Measurements from ENCODE around the gene ZBTB44.
A peak's percentile ranks its signal among the peaks of the same experiment; 100 is the strongest.
"Not testable (repeated sequence)": the region's sequence is repeated elsewhere in the genome, so short reads cannot be mapped to it uniquely, and the experiment has no call there.

ZBTB44 gene

GRCh38 chr11:130194241-130195023, 120.3 kb downstream of the ZBTB44 start:
- no peak for DNase-seq

- DNase-seq = not testable (repeated sequence)
These were observed 121.2 kb downstream of the ZBTB44 start for GRCh38 chr11:130193551-130193950.

- DNase-seq = no peak
These were observed 121.9 kb downstream of the ZBTB44 start for GRCh38 chr11:130192845-130193267.

GRCh38 chr11:130191896-130192295, 122.8 kb downstream of the ZBTB44 start:
- no peak for DNase-seq

- no peak for DNase-seq
These were observed 124.3 kb downstream of the ZBTB44 start for GRCh38 chr11:130190371-130190881.

- DNase-seq = no peak
These were observed 125.1 kb downstream of the ZBTB44 start for GRCh38 chr11:130189492-130190210.

GRCh38 chr11:130188585-130189347, 126.0 kb downstream of the ZBTB44 start:
- DNase-seq = no peak

GRCh38 chr11:130188047-130188446, 126.7 kb downstream of the ZBTB44 start:
- DNase-seq = no peak

GRCh38 chr11:130187096-130187495, 127.6 kb downstream of the ZBTB44 start:
- no peak for DNase-seq

- no peak for DNase-seq
These were observed 130.7 kb downstream of the ZBTB44 start for GRCh38 chr11:130183878-130184610.

- DNase-seq = no peak
These were observed 133.1 kb downstream of the ZBTB44 start for GRCh38 chr11:130181295-130182272.

- no peak for DNase-seq
These were observed 133.8 kb downstream of the ZBTB44 start for GRCh38 chr11:130180896-130181294.

GRCh38 chr11:130180491-130180890, 134.2 kb downstream of the ZBTB44 start:
- DNase-seq = no peak

GRCh38 chr11:130179396-130180306, 135.1 kb downstream of the ZBTB44 start:
- DNase-seq = no peak

GRCh38 chr11:130178441-130179339, 136.0 kb downstream of the ZBTB44 start:
- peak; percentile 71 for DNase-seq

GRCh38 chr11:130177782-130178181, 136.9 kb downstream of the ZBTB44 start:
- DNase-seq = no peak

Measured in femur (tissue), 1 donor.